KBM-7 (cell line): ENCODE results near the gene BLTP3A.
"Not testable (repeated sequence)": the region's sequence is repeated elsewhere in the genome, so short reads cannot be mapped to it uniquely, and the experiment has no call there.

Experiments
- DNase-seq: peaks from one replicate; pipeline ENCODE4 v3.0.0-alpha.2; 2015
- in situ Hi-C: fragments of 300-500 bp; cut with MboI; formaldehyde crosslinking; loops from 2 replicates; pipeline ENCODE4 v1.14.3; 2020; ENCODE audit warnings: low sequenced_read_pairs, low pct_unique_long_range_greater_than_20kb, mixed read lengths

The BLTP3A gene

GRCh38 chr6:34791164-34791700 is 651 bp upstream of the BLTP3A start:
- in situ Hi-C loops, result no loop called here

GRCh38 chr6:34792605-34793500 is 970 bp downstream of the BLTP3A start:
- in situ Hi-C loops, result no loop called here
- DNase-seq, result peak; percentile 77

More at GRCh38 chr6:34791164-34791700, 651 bp upstream of the BLTP3A start:
- DNase-seq, result no peak

DNA sequence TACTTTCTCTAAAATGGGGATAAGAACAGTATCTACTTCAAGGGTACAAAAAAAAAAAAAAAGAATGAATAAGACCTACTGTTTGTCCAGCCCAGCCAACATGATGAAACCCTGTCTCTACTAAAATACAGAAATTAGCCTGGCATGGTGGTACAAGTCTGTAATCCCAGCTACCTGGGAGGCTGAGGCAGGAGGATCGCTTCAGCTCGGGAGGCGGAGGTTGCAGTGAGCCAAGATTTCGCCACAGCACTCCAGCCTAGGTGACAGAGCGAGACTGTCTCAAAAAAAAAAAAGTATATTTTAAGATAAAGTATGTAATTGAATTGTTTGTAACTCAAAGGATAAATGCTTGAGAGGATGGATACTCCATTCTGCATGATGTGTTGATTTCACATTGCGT is 2.0 kb downstream of the BLTP3A start:
- DNase-seq, result no peak
- in situ Hi-C loops, result no loop called here

- in situ Hi-C loops, result no loop called here
- DNase-seq, result no peak
Observed at GRCh38 chr6:34795836-34796425, 4.0 kb downstream of the BLTP3A start.

GRCh38 chr6:34798057-34798456 is 6.2 kb downstream of the BLTP3A start:
- no peak for DNase-seq
- in situ Hi-C loops, result no loop called here

DNA sequence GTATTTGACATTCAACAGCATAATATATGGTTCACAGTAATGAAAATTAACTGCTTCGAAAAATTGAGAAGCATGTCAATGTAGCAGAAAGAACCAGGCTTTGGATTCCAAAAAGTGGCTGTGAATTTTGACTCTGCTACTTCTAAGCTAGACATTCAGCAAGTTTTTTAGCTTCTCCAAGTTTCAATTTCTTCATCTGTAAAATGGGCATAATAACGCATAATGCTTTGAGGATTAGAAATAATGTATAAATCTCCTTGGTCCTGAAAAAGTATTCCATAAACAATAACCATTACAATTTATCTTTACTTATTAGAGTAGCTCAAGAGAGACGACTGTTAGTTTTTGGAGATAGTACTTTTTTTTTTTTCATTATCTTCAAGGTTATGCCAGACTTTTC is 7.7 kb downstream of the BLTP3A start:
- DNase-seq, result no peak
- in situ Hi-C loops, result no loop called here

GRCh38 chr6:34804543-34804942 is 12.7 kb downstream of the BLTP3A start:
- in situ Hi-C loops, result no loop called here

DNA sequence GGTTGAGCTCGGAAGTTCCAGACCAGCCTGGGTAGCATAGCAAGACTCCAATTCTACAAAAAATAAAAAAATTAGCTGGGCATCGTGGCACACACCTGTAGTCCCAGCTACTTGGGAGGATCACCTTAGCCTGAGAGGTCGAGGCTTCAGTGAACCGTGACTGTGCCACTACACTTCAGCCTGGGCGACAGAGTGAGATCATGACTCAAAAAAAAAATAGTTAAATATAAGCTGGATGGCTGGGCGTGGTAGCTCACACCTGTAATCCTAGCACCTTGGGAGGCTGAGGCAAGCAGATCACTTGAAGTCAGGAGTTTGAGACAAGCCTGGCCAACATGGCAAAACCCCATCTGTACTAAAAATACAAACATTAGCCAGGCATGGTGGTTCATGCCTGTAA is 13.2 kb downstream of the BLTP3A start:
- DNase-seq, in situ Hi-C loops: not testable (repeated sequence)

More at GRCh38 chr6:34804543-34804942, 12.7 kb downstream of the BLTP3A start:
- DNase-seq, result no peak

GRCh38 chr6:34806738-34807453 is 15.0 kb downstream of the BLTP3A start:
- no peak for DNase-seq
- in situ Hi-C loops, result no loop called here

DNA sequence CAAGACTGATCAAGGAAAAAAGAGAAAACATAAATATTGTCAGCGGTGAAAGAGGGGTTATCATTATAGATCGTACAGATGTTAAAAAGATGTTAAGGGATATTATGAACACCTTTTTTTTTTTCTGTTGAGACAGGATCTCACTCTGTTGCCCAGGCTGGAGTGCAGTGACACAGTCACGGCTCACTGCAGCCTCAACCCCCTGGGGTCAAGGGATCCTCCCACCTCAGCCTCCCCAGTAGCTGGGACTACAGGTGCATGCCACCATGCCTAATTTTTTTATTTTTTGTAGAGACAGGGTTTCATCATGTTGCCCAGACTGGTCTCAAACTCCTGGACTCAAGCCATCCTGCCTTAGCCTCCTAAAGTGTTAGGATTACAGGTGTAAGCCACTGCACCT is 16.6 kb downstream of the BLTP3A start:
- in situ Hi-C loops, result not testable (repeated sequence)

DNA sequence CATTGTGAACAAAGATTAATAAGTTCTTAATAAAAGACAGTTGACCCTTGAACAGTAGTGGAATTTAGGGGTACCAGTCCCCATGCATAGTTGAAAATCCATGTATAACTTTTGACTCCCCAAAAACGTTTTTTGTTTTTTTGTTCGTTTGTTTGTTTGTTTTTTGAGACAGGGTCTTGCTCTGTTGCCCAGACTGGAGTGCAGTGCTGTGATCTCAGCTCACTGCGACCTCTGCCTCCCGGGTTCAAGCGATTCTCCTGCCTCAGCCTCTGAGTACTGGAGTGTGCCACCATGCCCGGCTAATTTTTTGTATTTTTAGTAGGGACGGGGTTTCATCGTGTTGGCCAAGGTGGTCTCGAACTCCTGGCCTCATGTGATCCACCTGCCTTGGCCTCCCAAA is 17.5 kb downstream of the BLTP3A start:
- DNase-seq, in situ Hi-C loops: not testable (repeated sequence)

More for the DNA sequence above, 16.6 kb downstream of the BLTP3A start:
- not testable (repeated sequence) for DNase-seq

DNA sequence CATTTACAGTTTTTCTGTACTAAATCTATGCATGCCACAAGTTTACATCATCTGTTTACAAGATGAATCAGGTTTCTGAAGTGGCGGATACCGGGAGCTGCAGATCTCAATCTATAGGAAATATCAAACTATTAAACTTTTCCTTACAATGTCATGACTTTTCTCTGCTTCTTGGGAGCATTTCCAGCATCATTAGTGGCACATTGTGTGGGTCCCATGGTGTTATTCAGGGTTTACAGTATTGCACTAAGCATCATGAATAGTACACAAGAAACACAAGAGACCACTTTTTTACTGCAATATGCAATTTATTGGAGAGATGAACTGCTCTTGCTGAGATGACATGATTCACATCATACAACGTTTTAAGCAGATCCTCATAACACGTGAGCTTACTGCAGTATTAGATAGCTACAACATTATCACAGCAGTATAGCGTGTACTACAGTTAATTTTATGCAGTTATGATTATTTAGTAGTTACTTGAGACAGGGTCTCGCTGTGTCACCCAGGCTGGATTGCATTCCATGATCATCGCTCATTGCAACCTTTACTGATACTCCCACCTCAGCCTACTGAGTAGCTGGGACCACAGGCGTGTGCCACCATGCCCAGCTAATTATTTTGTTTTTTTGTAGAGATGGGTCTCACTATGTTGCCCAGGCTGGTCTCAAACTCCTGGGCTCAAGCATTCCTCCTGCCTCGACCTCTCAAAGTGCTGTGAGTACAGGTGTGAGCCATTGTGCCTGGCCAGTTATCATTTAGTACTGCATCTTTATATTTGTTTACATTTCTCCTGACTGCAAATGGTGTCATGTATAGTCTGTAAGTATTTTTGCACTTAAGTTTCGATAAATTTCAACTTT is 18.4 kb downstream of the BLTP3A start:
- in situ Hi-C loops, result no loop called here
- no peak for DNase-seq

DNA sequence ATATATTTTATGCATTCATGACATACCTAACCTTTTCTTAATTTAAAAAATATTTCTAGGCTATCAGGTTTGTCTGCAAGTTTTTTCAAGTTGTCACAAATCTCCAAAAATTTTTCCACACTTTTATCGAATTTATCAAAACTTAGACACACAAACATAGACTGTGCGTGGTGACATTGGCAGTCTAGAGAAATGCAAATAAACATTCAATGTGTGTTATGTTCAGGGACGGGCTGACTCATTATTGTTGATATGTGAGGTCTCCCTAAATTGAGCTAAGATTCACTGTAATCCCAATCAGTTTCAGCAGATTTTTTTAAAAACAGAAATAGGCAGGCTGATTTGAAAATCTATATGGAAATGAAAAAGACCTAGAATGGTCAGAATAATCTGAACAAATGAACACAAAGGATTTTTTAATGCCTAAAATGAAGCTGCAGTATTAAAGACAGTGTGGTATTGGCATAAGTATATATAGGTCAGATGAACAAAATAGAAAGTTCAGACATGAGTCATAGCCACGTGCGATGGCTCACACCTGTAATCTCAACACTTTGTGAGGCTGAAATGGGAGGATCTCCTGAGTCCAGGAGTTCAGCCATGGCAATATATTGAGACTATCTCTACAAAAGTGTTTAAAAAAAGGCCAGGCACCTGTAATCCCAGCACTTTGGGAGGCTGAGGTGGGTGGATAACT is 19.2 kb downstream of the BLTP3A start:
- in situ Hi-C loops, result no loop called here
- no peak for DNase-seq

- in situ Hi-C loops, result no loop called here
- DNase-seq, result no peak
Observed at GRCh38 chr6:34813028-34813713, 21.3 kb downstream of the BLTP3A start.

DNA sequence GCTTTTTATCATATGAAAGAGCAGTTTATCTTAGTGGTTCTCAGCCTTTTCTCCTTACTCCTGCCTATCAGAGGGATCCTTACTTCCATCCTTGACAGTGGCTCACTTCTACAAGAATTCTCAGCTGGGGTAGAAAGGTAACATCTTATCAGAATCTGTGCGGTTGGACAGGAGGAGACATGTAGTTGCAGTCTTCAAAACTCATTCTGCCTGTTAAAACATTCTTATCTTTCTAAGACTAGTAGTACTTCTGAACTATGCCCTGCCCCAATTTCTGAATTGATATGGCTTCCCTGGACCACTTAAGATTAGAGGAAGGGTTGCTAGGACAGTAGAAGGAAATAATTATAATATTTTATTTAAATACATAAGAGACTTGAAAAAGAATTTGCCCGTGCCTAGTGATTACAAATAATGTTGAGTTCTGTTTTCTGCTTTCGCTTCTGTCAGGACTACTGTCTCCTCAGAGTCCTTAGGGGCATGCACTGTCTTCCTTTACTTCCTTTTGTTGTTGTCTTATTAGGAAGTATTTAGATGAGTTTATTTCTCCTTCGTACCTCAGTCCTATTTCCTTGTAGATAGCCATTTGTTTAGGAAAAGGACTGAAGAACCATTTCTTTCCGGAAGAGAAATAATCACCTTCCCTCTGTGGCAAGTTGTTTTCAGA is 24.9 kb downstream of the BLTP3A start:
- in situ Hi-C loops, result no loop called here
- DNase-seq, result no peak

DNA sequence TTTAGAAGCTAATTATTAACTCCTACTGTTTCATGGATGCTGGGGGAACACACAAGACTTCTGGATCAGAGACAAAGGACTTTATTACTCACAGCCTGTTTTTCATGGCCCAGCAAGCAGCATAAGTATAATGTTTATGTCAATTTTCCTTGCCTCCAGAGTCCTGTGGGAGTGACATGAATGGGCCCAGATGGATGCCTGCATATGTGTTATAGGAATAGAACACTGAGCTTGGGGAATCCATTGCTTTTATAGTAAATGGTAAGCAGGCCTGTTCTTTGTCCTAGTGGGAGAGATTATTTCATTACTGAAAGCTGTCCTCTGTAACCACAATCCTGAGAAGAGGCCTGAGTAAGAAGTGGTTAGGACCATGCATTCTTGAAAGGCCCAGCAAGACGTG is 25.6 kb downstream of the BLTP3A start:
- in situ Hi-C loops, result no loop called here
- no peak for DNase-seq

GRCh38 chr6:34818872-34819570 is 27.1 kb downstream of the BLTP3A start:
- in situ Hi-C loops, result not testable (repeated sequence)
- DNase-seq, result peak; percentile 65
